C4-2B (cell line): ENCODE data around the gene EIF5A.

Source experiments
- H3K27ac ChIP-seq: fragments of 450-650 bp; 2 replicates; pipeline ENCODE4 v1.5.1; 2017
- CTCF ChIP-seq: fragments of 450-650 bp; conservative IDR thresholded peaks from 2 replicates; pipeline ENCODE4 v1.5.1; 2017; ENCODE audit warnings: mild to moderate bottlenecking
- ZFX ChIP-seq: fragments of 450-650 bp; IDR thresholded peaks from 2 replicates; pipeline ENCODE4 v1.6.1; 2017

The EIF5A gene

GRCh38 chr17:7340179-7340578, 32.8 kb downstream of the EIF5A start:
- no peak overlapping the region for H3K27ac ChIP-seq
- TF ChIP-seq ZFX (no peak), CTCF (no peak)

GRCh38 chr17:7341842-7342241, 34.4 kb downstream of the EIF5A start:
- no peak overlapping the region for H3K27ac ChIP-seq
- TF ChIP-seq ZFX (no peak), CTCF (no peak)

- no peak overlapping the region for H3K27ac ChIP-seq
- TF ChIP-seq CTCF: no peak
- no peak for TF ChIP-seq ZFX
Observed at GRCh38 chr17:7343250-7343649, 35.8 kb downstream of the EIF5A start.

GRCh38 chr17:7346761-7347614, 39.6 kb downstream of the EIF5A start:
- no peak overlapping the region for H3K27ac ChIP-seq
- no peak for TF ChIP-seq CTCF
- no peak for TF ChIP-seq ZFX

- no peak for TF ChIP-seq ZFX
- no peak for TF ChIP-seq CTCF
- H3K27ac ChIP-seq: no peak overlapping the region
Observed at GRCh38 chr17:7347630-7348477, 40.4 kb downstream of the EIF5A start.

GRCh38 chr17:7348478-7349242, 41.2 kb downstream of the EIF5A start:
- no peak overlapping the region for H3K27ac ChIP-seq
- TF ChIP-seq CTCF: no peak
- TF ChIP-seq ZFX: no peak
